Gastroesophageal sphincter (tissue), 4 donors: ENCODE data around the gene IGF2. TPM values are rescaled to one million over a fixed set of nuclear protein-coding genes. Genes with fewer than 3 reads are reported as not detected.

Experiments used
- ATAC-seq: fragments of 150-250 bp; one replicate; pipeline ENCODE4 v1.9.1; 2016; ENCODE audit warnings: mild to moderate bottlenecking, moderate library complexity
- H3K27ac ChIP-seq, 4 donors: fragments of 200-600 bp; sonication (generic) in 3 of 4; 1 replicate in 3 of 4; 2 replicates in 1 of 4; pipeline ENCODE4 v1.5.1; 2016 to 2019
- H3K27me3 ChIP-seq: fragments of 200-600 bp; sonication (generic); one replicate; pipeline ENCODE4 v1.5.1; 2019
- H3K36me3 ChIP-seq, 2 donors: fragments of 200-600 bp; sonication (generic); one replicate each; pipeline ENCODE4 v1.5.1; 2019; ENCODE audit warnings: control low read depth in 1 of 2
- H3K4me1 ChIP-seq, 3 donors: fragments of 200-600 bp; sonication (generic); 1 replicate in 2 of 3; 2 replicates in 1 of 3; pipeline ENCODE4 v1.5.1; 2016 to 2019; ENCODE audit warnings: control low read depth in 2 of 3
- H3K4me3 ChIP-seq, 2 donors: fragments of 200-600 bp; sonication (generic); one replicate each; pipeline ENCODE4 v1.5.1; 2019; ENCODE audit warnings: mild to moderate bottlenecking in 1 of 2, moderate library complexity in 1 of 2
- H3K9me3 ChIP-seq, 3 donors: fragments of 200-600 bp; sonication (generic); one replicate each; pipeline ENCODE4 v1.5.1; 2017 to 2019; ENCODE audit warnings: control low read depth in 2 of 3
- EP300 ChIP-seq: sonication (generic); formaldehyde crosslinking; IDR thresholded peaks from one replicate; pipeline ENCODE4 v1.6.1; 2017; ENCODE audit warnings: antibody characterized with exemption, mild to moderate bottlenecking
- POLR2A ChIP-seq, 2 donors: fragments of 450-650 bp; IDR thresholded peaks; one replicate each; pipeline ENCODE4 v1.6.1; 2017; ENCODE audit warnings: antibody characterized with exemption in 2 of 2, mild to moderate bottlenecking in 2 of 2, moderate library complexity in 1 of 2
- POLR2AphosphoS5 ChIP-seq: sonication (generic); formaldehyde crosslinking; IDR thresholded peaks from one replicate; pipeline ENCODE4 v1.6.1; 2017; ENCODE audit warnings: antibody characterized with exemption
- WGBS, 2 donors: methylation state at CpG; one replicate each; pipeline ENCODE4 v1.1.5; 2018; ENCODE audit warnings: low coverage in 1 of 2; 5-methylcytosine and 5-hydroxymethylcytosine counted together
- total RNA-seq, 4 donors: library from RNA; depleted of rRNA; stranded (reverse); fragments of >200 nt; gene quantifications; one replicate each; pipeline ENCODE4 v1.1.0, GENCODE V29; 2016
- TF ChIP-seq, protein P1 (sequence below), 4 experiments: fragments of 200-600 bp in 2 of 4; fragments of 450-650 bp in 2 of 4; sonication (generic) in 1 of 4; IDR thresholded peaks; one replicate each; pipeline ENCODE4 v1.5.1; 2017 to 2019; ENCODE audit warnings: antibody characterized with exemption in 4 of 4, mild to moderate bottlenecking in 2 of 4, moderate library complexity in 2 of 4

Gene IGF2
- total RNA-seq = 10 to 100 TPM in 3 of 4 donors, 1 to 10 TPM in 1; 8.7 to 49.5 (median 28.7) TPM

- H3K4me1 ChIP-seq = peaks cover 0 to 48% (median 14%) of the 10 kb centered on the region in 3 donors
- no peaks in the 10 kb centered on the region for H3K36me3 ChIP-seq
- peak within 1 kb of the TSS; percentile 6 to 43 for H3K4me3 ChIP-seq
- H3K27ac ChIP-seq = peak within 1 kb of the TSS in 1 of 4 donors; percentile 56
- ATAC-seq = peak; percentile 26
- WGBS, 2 donors = no CpG with 5 or more reads among the region's 62 CpGs
- no peaks in the 10 kb centered on the region for H3K9me3 ChIP-seq
- peaks cover 100% of the 10 kb centered on the region for H3K27me3 ChIP-seq
- TF ChIP-seq EP300 (no peak), POLR2AphosphoS5 (no peak), POLR2A (IDR thresholded peaks at IDR 0.05) (no peak)
- TF ChIP-seq, protein P1, sequence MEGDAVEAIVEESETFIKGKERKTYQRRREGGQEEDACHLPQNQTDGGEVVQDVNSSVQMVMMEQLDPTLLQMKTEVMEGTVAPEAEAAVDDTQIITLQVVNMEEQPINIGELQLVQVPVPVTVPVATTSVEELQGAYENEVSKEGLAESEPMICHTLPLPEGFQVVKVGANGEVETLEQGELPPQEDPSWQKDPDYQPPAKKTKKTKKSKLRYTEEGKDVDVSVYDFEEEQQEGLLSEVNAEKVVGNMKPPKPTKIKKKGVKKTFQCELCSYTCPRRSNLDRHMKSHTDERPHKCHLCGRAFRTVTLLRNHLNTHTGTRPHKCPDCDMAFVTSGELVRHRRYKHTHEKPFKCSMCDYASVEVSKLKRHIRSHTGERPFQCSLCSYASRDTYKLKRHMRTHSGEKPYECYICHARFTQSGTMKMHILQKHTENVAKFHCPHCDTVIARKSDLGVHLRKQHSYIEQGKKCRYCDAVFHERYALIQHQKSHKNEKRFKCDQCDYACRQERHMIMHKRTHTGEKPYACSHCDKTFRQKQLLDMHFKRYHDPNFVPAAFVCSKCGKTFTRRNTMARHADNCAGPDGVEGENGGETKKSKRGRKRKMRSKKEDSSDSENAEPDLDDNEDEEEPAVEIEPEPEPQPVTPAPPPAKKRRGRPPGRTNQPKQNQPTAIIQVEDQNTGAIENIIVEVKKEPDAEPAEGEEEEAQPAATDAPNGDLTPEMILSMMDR (IDR thresholded peaks at IDR 0.05) = no peak
Measured at GRCh38 chr11:2139123-2139521, at the start of gene IGF2. TSS of gene IGF2 (minus strand) at chr11:2139389. CDS start at chr11:2135523, 3,866 bp downstream.

- 75 to 89% methylated on average over 3 to 16 of the region's 19 CpGs for WGBS, 2 donors
- H3K27me3 ChIP-seq = peaks cover 100% of the 10 kb centered on the region
Measured at GRCh38 chr11:2188745-2189144, 49.6 kb upstream of the IGF2 start.

GRCh38 chr11:2187280-2187707, 48.1 kb upstream of the IGF2 start:
- no peak overlapping the region for H3K4me3 ChIP-seq
- TF ChIP-seq EP300 (no peak), POLR2AphosphoS5 (no peak), POLR2A (IDR thresholded peaks at IDR 0.05) (no peak)
- TF ChIP-seq, protein P1 (IDR thresholded peaks at IDR 0.05) = no peak
- 82 to 94% methylated on average over 6 of the region's 7 CpGs for WGBS, 2 donors
- no peaks in the 10 kb centered on the region for H3K4me1 ChIP-seq
- no peak for ATAC-seq
- peaks cover 92% of the 10 kb centered on the region for H3K27me3 ChIP-seq
- H3K9me3 ChIP-seq = no peaks in the 10 kb centered on the region
- H3K27ac ChIP-seq = no peak overlapping the region
- H3K36me3 ChIP-seq = no peaks in the 10 kb centered on the region

More at GRCh38 chr11:2188745-2189144, 49.6 kb upstream of the IGF2 start:
- no peaks in the 10 kb centered on the region for H3K36me3 ChIP-seq
- TF ChIP-seq EP300 (no peak), POLR2A (IDR thresholded peaks at IDR 0.05) (no peak), POLR2AphosphoS5 (no peak)
- TF ChIP-seq, protein P1 (IDR thresholded peaks at IDR 0.05) = no peak
- no peak overlapping the region for H3K4me3 ChIP-seq
- no peaks in the 10 kb centered on the region for H3K4me1 ChIP-seq
- no peak for ATAC-seq
- H3K27ac ChIP-seq = no peak overlapping the region
- no peaks in the 10 kb centered on the region for H3K9me3 ChIP-seq

GRCh38 chr11:2186669-2187279, 47.6 kb upstream of the IGF2 start:
- Histone ChIP-seq H3K27me3 (peaks cover 92% of the 10 kb centered on the region), H3K27ac (no peak overlapping the region), H3K4me1 (no peaks in the 10 kb centered on the region), H3K36me3 (no peaks in the 10 kb centered on the region), H3K9me3 (no peaks in the 10 kb centered on the region), H3K4me3 (no peak overlapping the region)
- ATAC-seq = no peak
- WGBS, 2 donors = 20 to 40% methylated on average over 7 to 10 of the region's 21 CpGs
- no peak for TF ChIP-seq POLR2A (IDR thresholded peaks at IDR 0.05)
- TF ChIP-seq, protein P1 (IDR thresholded peaks at IDR 0.05) = peak in 1 of 4 experiments; percentile 41
